IPS DF 4.7 (cell line): Measurements from ENCODE around the gene RPS6KL1.

ENCODE experiments used
- DNase-seq: peaks from one replicate; pipeline ENCODE4 v3.0.0-alpha.2; 2013; ENCODE audit warnings: low spot score; ENCODE audit errors: extremely low read depth

RPS6KL1 gene

GRCh38 chr14:74912801-74913200, 10.3 kb downstream of the RPS6KL1 start:
- no peak for DNase-seq

- DNase-seq: no peak
Observed at GRCh38 chr14:74912111-74912510, 10.9 kb downstream of the RPS6KL1 start.

GRCh38 chr14:74911704-74912103, 11.4 kb downstream of the RPS6KL1 start:
- no peak for DNase-seq

- DNase-seq: no peak
Observed at GRCh38 chr14:74911221-74911620, 11.8 kb downstream of the RPS6KL1 start.

GRCh38 chr14:74910556-74910955, 12.5 kb downstream of the RPS6KL1 start:
- DNase-seq: no peak

- DNase-seq: no peak
Observed at GRCh38 chr14:74909911-74910310, 13.1 kb downstream of the RPS6KL1 start.

GRCh38 chr14:74909501-74909900, 13.6 kb downstream of the RPS6KL1 start:
- DNase-seq: no peak

GRCh38 chr14:74908861-74909341, 14.2 kb downstream of the RPS6KL1 start:
- DNase-seq: no peak

GRCh38 chr14:74907744-74908143, 15.3 kb downstream of the RPS6KL1 start:
- no peak for DNase-seq

- no peak for DNase-seq
Observed at GRCh38 chr14:74906925-74907521, 16.0 kb downstream of the RPS6KL1 start.

GRCh38 chr14:74905595-74906142, 17.4 kb downstream of the RPS6KL1 start:
- no peak for DNase-seq

- DNase-seq: no peak
Observed at GRCh38 chr14:74904635-74905503, 18.2 kb downstream of the RPS6KL1 start.

GRCh38 chr14:74902941-74903705, 19.9 kb downstream of the RPS6KL1 start:
- DNase-seq: no peak

- no peak for DNase-seq
Observed at GRCh38 chr14:74898694-74899093, 24.4 kb downstream of the RPS6KL1 start.

GRCh38 chr14:74898083-74898482, 25.0 kb downstream of the RPS6KL1 start:
- no peak for DNase-seq

- DNase-seq: no peak
Observed at GRCh38 chr14:74897642-74898041, 25.4 kb downstream of the RPS6KL1 start.

GRCh38 chr14:74896400-74896799, 26.7 kb downstream of the RPS6KL1 start:
- DNase-seq: no peak

- no peak for DNase-seq
Observed at GRCh38 chr14:74893614-74894091, 29.4 kb downstream of the RPS6KL1 start.

GRCh38 chr14:74892745-74893144, 30.3 kb downstream of the RPS6KL1 start:
- DNase-seq: no peak

- DNase-seq: no peak
Observed at GRCh38 chr14:74891870-74892269, 31.2 kb downstream of the RPS6KL1 start.

- DNase-seq: no peak
Observed at GRCh38 chr14:74890262-74890661, 32.8 kb downstream of the RPS6KL1 start.
